Activated CD4-positive, alpha-beta memory T cell treated with anti-CD3 and anti-CD28 coated beads, Interleukin-2, amount 10 ng/mL, durations not matched to agents 7 days and 5 days (primary cell): ENCODE results near the gene MSMB. TPM values are rescaled to one million over a fixed set of nuclear protein-coding genes. Genes with fewer than 3 reads are reported as not detected.
"Not testable (repeated sequence)": the region's sequence is repeated elsewhere in the genome, so short reads cannot be mapped to it uniquely, and the experiment has no call there.

Source experiments
- CTCF ChIA-PET: fragments of 350-600 bp; sonication (Branson Sonifier 250); formaldehyde crosslinking; loops from one replicate; lab custom pipeline; 2021; ENCODE audit warnings: antibody characterized with exemption, inconsistent platforms; lab: Charles Lee
- POLR2A ChIA-PET: fragments of 350-600 bp; sonication (Branson Sonifier 250); formaldehyde crosslinking; loops from one replicate; lab custom pipeline; 2021; ENCODE audit warnings: antibody characterized with exemption; lab: Charles Lee
- DNase-seq: peaks from one replicate; pipeline ENCODE4 v3.0.0-alpha.2; 2020
- H3K27ac Mint-ChIP-seq: one replicate; pipeline ENCODE4 v1.8.0; 2021; ENCODE audit warnings: mild to moderate bottlenecking, mixed read lengths
- H3K27me3 Mint-ChIP-seq: one replicate; pipeline ENCODE4 v1.8.0; 2021; ENCODE audit warnings: mixed read lengths
- H3K36me3 Mint-ChIP-seq: one replicate; pipeline ENCODE4 v1.8.0; 2021; ENCODE audit warnings: low read depth, mixed read lengths
- H3K4me1 Mint-ChIP-seq: one replicate; pipeline ENCODE4 v1.8.0; 2021; ENCODE audit warnings: mixed read lengths
- H3K4me3 Mint-ChIP-seq: one replicate; pipeline ENCODE4 v1.8.0; 2021; ENCODE audit warnings: mild to moderate bottlenecking, mixed read lengths
- H3K9me3 Mint-ChIP-seq: one replicate; pipeline ENCODE4 v1.8.0; 2021; ENCODE audit warnings: mixed read lengths
- total RNA-seq, 2 experiments: library from RNA; stranded (reverse); gene quantifications; one replicate each; pipeline ENCODE4 v1.2.3, GENCODE V29; 2021

Gene MSMB
- total RNA-seq, 2 experiments from 2014 or later = not detected

DNA sequence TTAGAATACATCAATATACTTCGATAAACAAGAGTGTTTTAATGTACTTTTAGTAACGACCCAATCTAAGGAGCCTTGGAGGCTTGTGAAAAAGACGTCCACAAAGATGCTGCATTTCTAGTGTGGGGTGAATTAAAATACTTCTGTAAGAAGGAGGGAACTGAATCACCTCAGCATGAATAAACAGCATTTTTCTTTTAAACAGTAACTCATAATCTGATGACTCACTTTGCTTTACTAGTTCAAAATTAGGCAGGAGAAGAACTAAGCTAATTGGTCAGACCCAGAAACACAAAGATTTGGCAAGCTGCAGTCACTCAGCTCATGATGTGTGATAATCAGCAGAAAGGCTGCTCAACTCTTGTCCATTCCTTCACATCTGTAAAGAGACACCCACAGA lies 39.9 kb downstream of the MSMB start:
- Mint-ChIP-seq H3K36me3 (peaks cover 65% of the 10 kb centered on the region), H3K9me3 (no peaks in the 10 kb centered on the region), H3K27me3 (no peaks in the 10 kb centered on the region), H3K27ac (no peak overlapping the region), H3K4me3 (no peak overlapping the region), H3K4me1 (no peaks in the 10 kb centered on the region)
- CTCF ChIA-PET = interaction anchor here (3.5 kb wide), 1 partner anchor 23 kb away, joined by 12 read pairs; no protein-coding TSS in a partner anchor
- DNase-seq = no peak
- POLR2A ChIA-PET = no interaction called here

DNA sequence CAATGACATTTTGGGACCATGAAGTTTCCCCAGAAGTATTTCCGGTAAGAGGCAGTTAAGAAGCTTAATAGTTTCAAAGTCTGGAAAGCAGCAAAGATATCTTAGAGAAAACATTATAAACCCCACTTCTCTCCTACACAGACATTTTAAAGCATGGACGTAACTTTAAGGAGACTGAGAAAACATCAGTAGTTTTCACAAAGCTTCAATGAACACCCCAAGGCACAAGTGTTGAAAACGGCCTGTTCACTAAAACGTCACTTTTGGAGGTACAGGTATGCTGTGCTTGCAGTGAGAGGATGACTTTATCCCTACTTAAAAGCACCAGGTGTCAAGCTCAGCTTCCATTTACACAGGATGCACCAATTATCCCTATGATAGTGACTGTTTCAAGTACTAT lies 40.7 kb downstream of the MSMB start:
- H3K36me3 Mint-ChIP-seq = peaks cover 62% of the 10 kb centered on the region
- ChIA-PET CTCF (no interaction called here), POLR2A (interaction anchor here (1.5 kb wide), 1 partner anchor 18 kb away, joined by 3 read pairs; no protein-coding TSS in a partner anchor)

DNA sequence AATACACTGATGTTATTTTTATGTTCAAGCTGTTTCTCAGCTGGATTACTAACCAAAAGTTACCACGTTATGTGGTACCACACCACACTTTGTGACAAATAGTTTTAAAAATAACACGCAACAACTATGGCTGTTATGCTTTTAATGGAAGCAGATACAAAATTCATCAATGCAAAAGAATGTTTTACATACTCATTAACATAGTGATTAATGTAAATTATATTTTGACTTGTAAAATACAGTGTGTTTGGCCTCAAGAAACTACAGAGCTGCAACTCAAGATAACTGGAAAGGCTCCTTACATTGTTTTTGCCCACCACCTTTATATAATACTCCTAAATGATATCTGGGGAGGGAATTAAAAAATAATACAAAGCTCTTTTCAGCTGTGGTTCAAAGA lies 41.1 kb downstream of the MSMB start:
- Mint-ChIP-seq H3K27me3 (no peaks in the 10 kb centered on the region), H3K27ac (no peak overlapping the region), H3K36me3 (peaks cover 64% of the 10 kb centered on the region), H3K4me1 (no peaks in the 10 kb centered on the region), H3K9me3 (no peaks in the 10 kb centered on the region), H3K4me3 (no peak overlapping the region)
- ChIA-PET POLR2A (interaction anchor here (1.5 kb wide), 2 partner anchors 12 to 18 kb away, joined by 3 to 4 read pairs; no protein-coding TSS in a partner anchor), CTCF (interaction anchor here (1.0 to 1.4 kb wide), 2 partner anchors 23 to 770 kb away, joined by 3 to 4 read pairs; no protein-coding TSS in a partner anchor)
- DNase-seq = no peak

More for the DNA sequence above, 40.7 kb downstream of the MSMB start:
- Mint-ChIP-seq H3K27ac (no peak overlapping the region), H3K27me3 (no peaks in the 10 kb centered on the region), H3K4me3 (no peak overlapping the region), H3K4me1 (no peaks in the 10 kb centered on the region), H3K9me3 (no peaks in the 10 kb centered on the region)
- DNase-seq = no peak

- ChIA-PET POLR2A (interaction anchor here (1.5 kb wide), 1 partner anchor 14 kb away, joined by 4 read pairs; no protein-coding TSS in a partner anchor), CTCF (interaction anchor here (1.4 to 2.0 kb wide), 2 partner anchors 25 kb away, joined by 4 read pairs; no protein-coding TSS in a partner anchor)
- Mint-ChIP-seq H3K27me3 (no peaks in the 10 kb centered on the region), H3K4me1 (no peaks in the 10 kb centered on the region), H3K27ac (no peak overlapping the region), H3K36me3 (peaks cover 66% of the 10 kb centered on the region), H3K9me3 (no peaks in the 10 kb centered on the region), H3K4me3 (no peak overlapping the region)
- DNase-seq = no peak
These were observed 43.0 kb downstream of the MSMB start for GRCh38 chr10:46002916-46003693.

DNA sequence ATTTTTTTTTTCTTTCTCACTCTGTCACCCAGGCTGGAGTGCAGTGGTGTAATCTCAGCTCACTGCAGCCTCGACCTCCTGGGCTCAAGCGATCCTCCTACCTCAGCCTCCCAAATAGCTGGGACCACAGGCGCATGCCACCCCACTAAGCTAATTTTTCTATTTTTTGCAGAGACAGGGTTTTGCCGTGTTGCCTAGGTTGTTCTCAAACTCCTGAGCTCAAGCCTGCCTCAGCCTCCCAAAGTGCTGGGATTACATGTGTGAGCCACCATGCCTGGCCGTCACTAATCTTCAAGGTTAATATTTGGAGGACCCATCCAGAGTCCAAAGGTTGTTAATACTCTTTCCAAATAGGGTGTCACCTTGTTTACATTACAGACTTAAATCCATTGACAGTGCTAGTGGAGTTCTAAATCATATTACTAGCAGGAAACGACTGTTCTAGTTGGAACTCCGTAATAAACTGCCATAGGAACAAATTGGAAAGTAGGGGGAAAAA lies 43.8 kb downstream of the MSMB start:
- H3K36me3 Mint-ChIP-seq = peaks cover 67% of the 10 kb centered on the region
- POLR2A ChIA-PET = interaction anchor here (0.8 to 1.6 kb wide), 3 partner anchors 12 to 30 kb away, joined by 3 to 4 read pairs (median 3); partner anchors contain the start of gene TIMM23
- CTCF ChIA-PET = interaction anchor here (2.0 kb wide), 1 partner anchor 26 kb away, joined by 4 read pairs; no protein-coding TSS in a partner anchor
- not testable (repeated sequence) for DNase-seq, H3K27me3 Mint-ChIP-seq, H3K27ac Mint-ChIP-seq, H3K9me3 Mint-ChIP-seq, H3K4me3 Mint-ChIP-seq, H3K4me1 Mint-ChIP-seq

DNA sequence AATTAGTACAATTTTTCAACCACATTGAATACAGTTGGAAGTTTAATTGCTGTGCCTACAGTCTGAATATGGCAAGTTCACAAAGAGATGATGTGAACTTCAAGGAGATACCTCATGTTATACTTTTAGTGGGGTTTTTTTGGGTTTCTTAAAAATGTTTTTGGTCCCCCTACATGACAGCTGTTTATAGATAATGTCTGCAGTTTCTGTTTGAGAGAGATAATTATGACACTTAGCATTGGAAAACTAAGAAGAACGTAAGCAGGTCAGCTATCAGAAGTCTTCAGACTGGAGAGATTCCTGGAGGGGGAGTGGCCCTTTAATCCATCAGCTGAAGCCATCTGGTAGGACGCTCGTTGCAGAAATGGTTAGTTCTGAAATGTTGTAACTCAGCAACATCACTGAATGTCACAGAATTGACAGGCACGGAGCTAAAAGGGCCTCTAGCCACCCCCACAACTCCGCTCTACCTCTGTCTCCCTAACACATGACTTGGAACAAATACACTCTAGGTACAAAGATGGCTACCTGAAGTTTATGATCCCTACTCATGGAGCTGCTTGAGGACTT lies 44.8 kb downstream of the MSMB start:
- CTCF ChIA-PET = interaction anchor here (1.0 to 2.0 kb wide), 2 partner anchors 27 to 29 kb away, joined by 3 to 4 read pairs; partner anchors contain the start of gene TIMM23
- no peak for DNase-seq
- Mint-ChIP-seq H3K36me3 (peaks cover 64% of the 10 kb centered on the region), H3K4me1 (no peaks in the 10 kb centered on the region), H3K27ac (no peak overlapping the region), H3K27me3 (no peaks in the 10 kb centered on the region), H3K9me3 (no peaks in the 10 kb centered on the region), H3K4me3 (no peak overlapping the region)
- POLR2A ChIA-PET = interaction anchor here (0.8 to 1.6 kb wide), 3 partner anchors 13 to 29 kb away, joined by 3 to 4 read pairs (median 3); partner anchors contain the start of gene TIMM23

- Mint-ChIP-seq H3K4me3 (no peak overlapping the region), H3K27me3 (no peaks in the 10 kb centered on the region), H3K9me3 (no peaks in the 10 kb centered on the region), H3K27ac (no peak overlapping the region), H3K4me1 (no peaks in the 10 kb centered on the region), H3K36me3 (peaks cover 59% of the 10 kb centered on the region)
- no peak for DNase-seq
- CTCF ChIA-PET = interaction anchor here (1.0 kb wide), 1 partner anchor 28 kb away, joined by 3 read pairs; the partner anchor contains the start of gene TIMM23
- POLR2A ChIA-PET = no interaction called here
These were observed 45.5 kb downstream of the MSMB start for GRCh38 chr10:46000538-46000937.

GRCh38 chr10:45999955-46000354 lies 46.1 kb downstream of the MSMB start:
- DNase-seq, H3K4me1 Mint-ChIP-seq, H3K27me3 Mint-ChIP-seq, POLR2A ChIA-PET, H3K4me3 Mint-ChIP-seq, H3K9me3 Mint-ChIP-seq, H3K27ac Mint-ChIP-seq: not testable (repeated sequence)
- peaks cover 55% of the 10 kb centered on the region for H3K36me3 Mint-ChIP-seq
- CTCF ChIA-PET = interaction anchor here (1.0 kb wide), 1 partner anchor 27 kb away, joined by 3 read pairs; the partner anchor contains the start of gene TIMM23

DNA sequence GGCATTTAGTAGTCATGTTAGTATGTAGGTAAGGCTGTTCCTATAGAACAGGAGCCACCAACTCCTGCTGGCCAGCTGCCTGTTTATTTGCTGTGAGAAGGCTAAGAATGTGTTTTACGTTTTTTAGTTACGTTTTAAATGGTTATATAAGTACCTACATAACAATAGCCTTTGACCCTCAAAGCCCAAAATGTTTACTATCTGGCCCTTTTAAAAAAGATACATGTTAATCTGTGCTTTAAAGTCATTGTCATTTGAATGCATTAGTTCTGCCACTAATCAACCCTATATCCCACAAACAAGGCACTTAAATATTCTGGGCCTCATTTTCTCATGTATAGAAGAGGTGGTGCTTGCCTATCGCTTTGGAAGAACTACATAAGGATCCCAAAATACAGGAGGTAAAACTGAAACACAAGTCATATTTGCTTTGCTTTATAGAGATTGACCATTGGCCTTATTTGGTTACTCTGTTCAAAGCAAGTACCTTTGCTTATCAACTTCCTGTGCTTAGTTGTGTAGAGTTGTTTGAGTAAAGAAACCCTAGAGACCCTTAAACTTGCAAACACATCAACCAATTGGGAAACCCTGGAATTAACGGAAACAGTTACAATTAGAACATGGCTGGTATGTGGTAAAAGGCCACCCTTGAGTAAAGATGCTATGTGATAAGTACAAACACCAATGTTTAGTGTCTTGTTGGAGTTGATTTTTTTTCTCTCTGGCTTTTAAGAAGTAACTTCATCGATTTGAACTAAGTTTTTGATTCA lies 47.9 kb downstream of the MSMB start:
- CTCF ChIA-PET = no interaction called here
- peaks cover 59% of the 10 kb centered on the region for H3K36me3 Mint-ChIP-seq
- no peaks in the 10 kb centered on the region for H3K9me3 Mint-ChIP-seq
- H3K4me3 Mint-ChIP-seq = no peak overlapping the region
- H3K27me3 Mint-ChIP-seq = no peaks in the 10 kb centered on the region
- H3K4me1 Mint-ChIP-seq = no peaks in the 10 kb centered on the region
- no peak overlapping the region for H3K27ac Mint-ChIP-seq
- POLR2A ChIA-PET = no interaction called here
- DNase-seq = no peak

DNA sequence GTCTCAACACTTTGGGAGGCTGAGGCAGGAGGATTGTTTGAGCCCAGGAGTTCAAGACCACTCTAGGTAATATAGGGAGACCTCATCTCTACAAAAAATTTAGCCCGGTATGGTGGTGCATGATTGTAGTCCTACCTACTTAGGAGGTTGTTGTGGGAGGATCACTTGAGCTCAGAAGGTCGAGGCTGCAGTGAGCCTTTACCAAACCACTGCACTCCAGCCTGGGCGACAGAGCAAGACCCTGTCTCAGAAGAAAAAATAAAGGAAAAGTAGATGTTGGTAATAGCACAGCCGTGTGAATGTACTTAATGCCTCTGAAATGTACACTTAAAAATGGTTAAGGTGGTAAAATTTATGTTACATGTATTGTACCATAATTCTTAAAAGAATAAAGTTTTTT lies 48.5 kb downstream of the MSMB start:
- Mint-ChIP-seq H3K4me3 (no peak overlapping the region), H3K27ac (no peak overlapping the region), H3K4me1 (no peaks in the 10 kb centered on the region), H3K36me3 (peaks cover 62% of the 10 kb centered on the region), H3K27me3 (no peaks in the 10 kb centered on the region), H3K9me3 (no peaks in the 10 kb centered on the region)
- CTCF ChIA-PET = no interaction called here
- POLR2A ChIA-PET = no interaction called here
- DNase-seq = no peak

GRCh38 chr10:45985590-45985989 lies 60.5 kb downstream of the MSMB start:
- DNase-seq, H3K4me3 Mint-ChIP-seq, H3K4me1 Mint-ChIP-seq, H3K9me3 Mint-ChIP-seq, POLR2A ChIA-PET, H3K27me3 Mint-ChIP-seq, CTCF ChIA-PET, H3K27ac Mint-ChIP-seq: not testable (repeated sequence)
- peaks cover 35% of the 10 kb centered on the region for H3K36me3 Mint-ChIP-seq

- H3K27me3 Mint-ChIP-seq, POLR2A ChIA-PET, H3K9me3 Mint-ChIP-seq, H3K4me3 Mint-ChIP-seq, DNase-seq, CTCF ChIA-PET, H3K4me1 Mint-ChIP-seq, H3K27ac Mint-ChIP-seq: not testable (repeated sequence)
- H3K36me3 Mint-ChIP-seq = peaks cover 33% of the 10 kb centered on the region
These were observed 61.6 kb downstream of the MSMB start for GRCh38 chr10:45984473-45984872.
